Type B pancreatic cell (in vitro differentiated cells): Measurements from ENCODE around the gene TMEM203. TPM values are rescaled to one million over a fixed set of nuclear protein-coding genes. Genes with fewer than 3 reads are reported as not detected.

Source experiments
- DNase-seq: peaks from one replicate; pipeline ENCODE4 v3.0.0; 2021; ENCODE audit warnings: mixed read lengths; ENCODE audit not compliant: unreplicated experiment; ENCODE audit errors: extremely low spot score
- H3K27ac Mint-ChIP-seq: 2 replicates; pipeline ENCODE4 v1.8.0; 2021; ENCODE audit warnings: mild to moderate bottlenecking, mixed read lengths
- H3K27me3 Mint-ChIP-seq: 2 replicates; pipeline ENCODE4 v1.8.0; 2021; ENCODE audit warnings: mixed read lengths
- H3K36me3 Mint-ChIP-seq: 2 replicates; pipeline ENCODE4 v1.8.0; 2021; ENCODE audit warnings: mixed read lengths
- H3K4me1 Mint-ChIP-seq: one replicate; pipeline ENCODE4 v1.8.0; 2021; ENCODE audit warnings: mixed read lengths; ENCODE audit not compliant: unreplicated experiment
- H3K4me3 Mint-ChIP-seq: 2 replicates; pipeline ENCODE4 v1.8.0; 2021; ENCODE audit warnings: mild to moderate bottlenecking, mixed read lengths
- H3K9me3 Mint-ChIP-seq: 2 replicates; pipeline ENCODE4 v1.8.0; 2021; ENCODE audit warnings: mixed read lengths
- total RNA-seq: library from RNA; stranded (reverse); gene quantifications from 2 replicates; pipeline ENCODE4 v1.2.1, GENCODE V29; 2021; ENCODE audit warnings: low replicate concordance
- TF ChIP-seq, protein P1 (sequence below): fragments of 200-600 bp; sonication (generic); conservative IDR thresholded peaks from 2 replicates; pipeline ENCODE4 v1.5.0; 2021; ENCODE audit warnings: antibody characterized with exemption, mild to moderate bottlenecking

The TMEM203 gene
- total RNA-seq, 1 donor from 2014 or later = 46.3 TPM

DNA sequence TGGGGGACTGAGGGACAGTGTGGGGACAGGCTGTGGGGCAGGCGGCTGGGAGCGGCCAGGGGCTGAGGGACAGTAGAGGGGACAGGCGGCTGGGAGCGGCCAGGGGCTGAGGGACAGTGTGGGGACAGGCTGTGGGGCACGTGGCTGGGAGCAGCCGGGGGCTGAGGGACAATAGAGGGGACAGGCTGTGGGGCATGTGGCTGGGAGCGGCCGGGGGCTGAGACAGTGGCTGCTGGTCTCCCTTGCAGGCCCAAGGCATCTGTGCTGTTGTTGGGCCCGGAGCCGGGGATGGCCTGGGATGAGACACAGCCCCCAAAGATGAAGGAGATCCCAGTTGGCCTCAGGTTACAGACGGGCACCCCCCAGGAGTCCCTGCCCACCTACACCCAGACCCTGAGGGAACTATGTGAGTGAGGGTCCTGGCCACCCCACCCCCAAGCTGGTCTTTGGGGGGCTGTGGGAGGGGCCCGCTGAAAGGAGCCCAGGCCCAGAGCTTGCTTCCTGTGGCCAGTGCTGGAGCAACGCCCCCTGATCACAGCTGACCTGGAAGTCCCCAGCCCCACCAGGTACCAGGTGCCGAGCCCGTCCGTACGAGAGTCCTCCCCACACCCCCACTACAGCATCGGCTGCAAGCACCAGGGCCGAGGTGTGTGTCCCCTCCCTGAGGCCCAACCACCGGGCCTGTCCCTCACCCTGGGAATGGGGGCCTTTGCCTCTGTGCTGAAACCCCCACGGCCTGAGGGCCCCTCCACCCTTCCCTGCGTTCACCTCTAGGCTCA, 46.2 kb upstream of the TMEM203 start:
- H3K36me3 Mint-ChIP-seq = no peaks in the 10 kb centered on the region
- H3K4me3 Mint-ChIP-seq = no peak overlapping the region
- H3K27ac Mint-ChIP-seq = no peak overlapping the region
- H3K27me3 Mint-ChIP-seq = no peaks in the 10 kb centered on the region
- DNase-seq = no peak
- TF ChIP-seq, protein P1, sequence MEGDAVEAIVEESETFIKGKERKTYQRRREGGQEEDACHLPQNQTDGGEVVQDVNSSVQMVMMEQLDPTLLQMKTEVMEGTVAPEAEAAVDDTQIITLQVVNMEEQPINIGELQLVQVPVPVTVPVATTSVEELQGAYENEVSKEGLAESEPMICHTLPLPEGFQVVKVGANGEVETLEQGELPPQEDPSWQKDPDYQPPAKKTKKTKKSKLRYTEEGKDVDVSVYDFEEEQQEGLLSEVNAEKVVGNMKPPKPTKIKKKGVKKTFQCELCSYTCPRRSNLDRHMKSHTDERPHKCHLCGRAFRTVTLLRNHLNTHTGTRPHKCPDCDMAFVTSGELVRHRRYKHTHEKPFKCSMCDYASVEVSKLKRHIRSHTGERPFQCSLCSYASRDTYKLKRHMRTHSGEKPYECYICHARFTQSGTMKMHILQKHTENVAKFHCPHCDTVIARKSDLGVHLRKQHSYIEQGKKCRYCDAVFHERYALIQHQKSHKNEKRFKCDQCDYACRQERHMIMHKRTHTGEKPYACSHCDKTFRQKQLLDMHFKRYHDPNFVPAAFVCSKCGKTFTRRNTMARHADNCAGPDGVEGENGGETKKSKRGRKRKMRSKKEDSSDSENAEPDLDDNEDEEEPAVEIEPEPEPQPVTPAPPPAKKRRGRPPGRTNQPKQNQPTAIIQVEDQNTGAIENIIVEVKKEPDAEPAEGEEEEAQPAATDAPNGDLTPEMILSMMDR = no peak
- H3K4me1 Mint-ChIP-seq = peaks cover 9% of the 10 kb centered on the region
- H3K9me3 Mint-ChIP-seq = no peaks in the 10 kb centered on the region

DNA sequence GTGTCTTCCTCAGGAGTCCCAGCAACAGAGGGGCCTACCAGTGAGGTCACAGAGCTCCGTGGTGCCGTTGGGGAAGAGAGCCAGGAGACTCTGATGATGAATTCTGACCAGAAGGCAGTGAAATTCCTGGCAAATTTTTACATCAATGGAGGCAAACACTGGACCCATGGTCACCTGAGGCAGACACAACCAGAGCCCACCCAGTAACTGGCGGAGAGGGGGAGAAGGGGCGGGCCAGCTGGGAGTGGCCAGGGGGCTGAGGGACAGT, 45.7 kb upstream of the TMEM203 start, which contains the start of gene STPG3:
TSS of gene STPG3 (plus strand) at position 93 of the 268 bp plus-strand sequence. CDS start at position 94, 1 bp downstream.
- Mint-ChIP-seq H3K9me3 (no peaks in the 10 kb centered on the region), H3K4me3 (peak within 1 kb of the TSS; percentile 60), H3K27me3 (no peaks in the 10 kb centered on the region), H3K27ac (no peak within 1 kb of the TSS), H3K4me1 (peaks cover 9% of the 10 kb centered on the region), H3K36me3 (no peaks in the 10 kb centered on the region)
- no peak for DNase-seq
- TF ChIP-seq, protein P1 = no peak

DNA sequence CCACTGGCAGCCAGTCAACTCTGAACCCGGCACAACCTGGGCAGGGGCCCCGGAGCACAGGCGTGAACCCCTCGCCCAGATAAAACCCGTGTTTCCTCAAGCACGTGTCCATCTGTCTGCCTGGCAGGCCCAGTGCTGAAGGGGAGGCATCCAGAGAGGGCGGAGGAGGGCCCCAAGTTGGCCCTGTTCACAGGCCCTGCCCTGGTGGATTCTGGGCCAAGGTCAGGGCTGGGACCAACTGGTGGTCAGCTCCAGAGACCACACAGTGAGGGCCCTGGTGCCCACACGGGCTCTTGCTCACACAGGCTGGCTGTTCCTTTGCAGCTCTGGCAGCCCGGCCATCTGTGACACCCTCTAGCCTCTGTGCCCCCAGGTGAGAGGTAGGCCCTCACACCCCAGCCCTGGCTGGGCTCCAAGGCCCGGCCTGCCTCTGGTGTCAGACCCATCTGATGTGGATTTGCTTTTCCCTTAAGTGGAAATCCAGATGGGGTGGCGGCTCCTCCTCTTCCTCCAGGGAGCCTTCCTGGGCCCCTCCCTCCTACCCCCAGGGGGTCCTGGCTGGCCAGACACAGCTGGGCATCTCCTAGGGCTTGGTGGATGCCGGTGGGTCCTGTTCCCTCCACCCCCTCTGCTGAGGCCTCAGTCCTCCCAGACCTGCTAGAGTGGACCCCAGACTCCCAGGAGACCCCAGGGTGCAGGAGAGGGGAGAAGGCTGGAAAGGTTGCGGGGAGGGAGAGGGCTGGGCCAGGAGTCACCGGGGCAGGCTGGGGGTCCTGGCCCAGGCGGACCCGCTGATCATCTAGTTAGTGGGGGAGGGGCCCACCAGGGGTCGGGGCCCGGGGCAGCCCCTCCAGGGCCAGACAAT, 45.1 kb upstream of the TMEM203 start:
- peaks cover 9% of the 10 kb centered on the region for H3K4me1 Mint-ChIP-seq
- H3K27ac Mint-ChIP-seq = no peak overlapping the region
- H3K36me3 Mint-ChIP-seq = no peaks in the 10 kb centered on the region
- no peaks in the 10 kb centered on the region for H3K27me3 Mint-ChIP-seq
- no peak for DNase-seq
- no peak overlapping the region for H3K4me3 Mint-ChIP-seq
- no peaks in the 10 kb centered on the region for H3K9me3 Mint-ChIP-seq
- TF ChIP-seq, protein P1 = no peak

DNA sequence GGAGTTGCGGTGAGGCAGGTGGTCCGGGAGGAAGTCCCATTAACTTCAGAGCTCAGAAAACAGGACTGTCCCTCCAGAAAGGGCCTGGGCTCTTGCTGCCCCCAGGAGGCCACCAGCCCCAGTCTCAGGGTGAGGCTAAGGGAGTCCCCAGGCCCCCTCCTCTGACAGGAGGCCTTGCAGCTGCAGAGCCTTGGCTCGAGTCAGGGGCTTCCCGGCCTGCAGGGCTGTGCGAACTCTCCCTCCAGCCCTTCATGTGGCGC, 42.4 kb upstream of the TMEM203 start:
- H3K4me1 Mint-ChIP-seq = peaks cover 15% of the 10 kb centered on the region
- H3K27ac Mint-ChIP-seq = no peak overlapping the region
- H3K27me3 Mint-ChIP-seq = no peaks in the 10 kb centered on the region
- H3K4me3 Mint-ChIP-seq = no peak overlapping the region
- DNase-seq = no peak
- TF ChIP-seq, protein P1 = no peak
- peaks cover 5% of the 10 kb centered on the region for H3K36me3 Mint-ChIP-seq
- no peaks in the 10 kb centered on the region for H3K9me3 Mint-ChIP-seq

DNA sequence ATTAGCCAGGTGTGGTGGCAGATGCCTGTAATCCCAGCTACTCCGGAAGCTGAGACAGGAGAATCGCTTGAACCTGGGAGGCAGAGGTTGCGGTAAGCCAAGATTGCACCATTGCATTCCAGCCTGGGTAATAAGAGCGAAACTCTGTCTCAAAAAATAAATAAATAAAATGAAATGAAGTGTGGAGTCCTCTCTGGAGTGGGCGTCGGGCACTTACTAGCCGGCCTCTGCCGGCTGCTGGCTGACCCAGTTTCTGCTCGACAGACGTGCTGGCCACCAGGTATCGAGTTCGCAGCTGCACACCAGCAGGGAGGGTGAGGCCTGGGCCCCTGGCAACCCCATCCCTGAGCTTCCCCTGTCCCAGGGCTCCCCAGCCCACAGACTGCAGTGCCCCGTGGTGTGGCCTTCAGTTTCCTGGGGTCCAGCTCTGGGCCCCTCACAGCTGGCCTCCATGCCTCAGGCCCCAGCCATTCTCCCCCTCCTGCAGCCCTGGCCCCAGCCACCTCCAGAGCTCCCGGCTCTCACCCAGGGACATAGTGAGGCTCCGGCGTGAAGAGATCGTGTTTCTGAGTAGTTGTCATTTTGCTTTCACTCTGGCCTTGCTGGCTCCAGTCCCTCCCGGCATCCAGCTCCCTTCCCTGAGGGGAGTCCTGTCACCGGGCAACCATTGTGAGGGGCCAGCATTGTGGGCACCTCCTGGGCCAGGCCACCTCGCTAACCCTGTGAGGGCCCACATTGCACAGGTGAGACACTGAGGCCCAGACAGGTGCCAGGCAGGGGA, 41.9 kb upstream of the TMEM203 start:
- no peak overlapping the region for H3K27ac Mint-ChIP-seq
- H3K27me3 Mint-ChIP-seq = no peaks in the 10 kb centered on the region
- DNase-seq = no peak
- peaks cover 20% of the 10 kb centered on the region for H3K4me1 Mint-ChIP-seq
- no peak overlapping the region for H3K4me3 Mint-ChIP-seq
- TF ChIP-seq, protein P1 = no peak
- no peaks in the 10 kb centered on the region for H3K9me3 Mint-ChIP-seq
- H3K36me3 Mint-ChIP-seq = peaks cover 11% of the 10 kb centered on the region
